Hippocampal formation (tissue), 2 donors: Measurements from ENCODE around the gene CSNK1E.
"Not testable (repeated sequence)": the region's sequence is repeated elsewhere in the genome, so short reads cannot be mapped to it uniquely, and the experiment has no call there.

ENCODE experiments used
- DNase-seq, 2 donors: peaks; one replicate each; lab custom pipeline; 2025; lab: John Stamatoyannopoulos, UW

The CSNK1E gene

GRCh38 chr22:38317122-38317994 lies at the start of gene CSNK1E:
TSS of gene CSNK1E (minus strand) at chr22:38317433. CDS start at chr22:38314157, 3,276 bp downstream.
- DNase-seq, result peak; percentile 75 to 79

GRCh38 chr22:38365829-38366228 lies 48.6 kb upstream of the CSNK1E start:
- not testable (repeated sequence) for DNase-seq

GRCh38 chr22:38365174-38365573 lies 47.9 kb upstream of the CSNK1E start:
- not testable (repeated sequence) for DNase-seq

GRCh38 chr22:38360560-38360959 lies 43.3 kb upstream of the CSNK1E start:
- DNase-seq, result not testable (repeated sequence)

- not testable (repeated sequence) for DNase-seq
Observed at GRCh38 chr22:38359817-38360216, 42.6 kb upstream of the CSNK1E start.

GRCh38 chr22:38357971-38358370 lies 40.7 kb upstream of the CSNK1E start:
- not testable (repeated sequence) for DNase-seq

GRCh38 chr22:38355275-38355674 lies 38.0 kb upstream of the CSNK1E start:
- DNase-seq, result no peak

- no peak for DNase-seq
Observed at GRCh38 chr22:38353701-38354100, 36.5 kb upstream of the CSNK1E start.

GRCh38 chr22:38353142-38353629 lies 36.0 kb upstream of the CSNK1E start:
- DNase-seq, result peak in 1 of 2 donors; percentile 39

- DNase-seq, result no peak
Observed at GRCh38 chr22:38352436-38352835, 35.2 kb upstream of the CSNK1E start.

- no peak for DNase-seq
Observed at GRCh38 chr22:38350444-38351359, 33.5 kb upstream of the CSNK1E start.

- no peak for DNase-seq
Observed at GRCh38 chr22:38348751-38349496, 31.7 kb upstream of the CSNK1E start.

GRCh38 chr22:38347944-38348750 lies 30.9 kb upstream of the CSNK1E start:
- DNase-seq, result no peak

- DNase-seq, result no peak
Observed at GRCh38 chr22:38347181-38347943, 30.1 kb upstream of the CSNK1E start.

GRCh38 chr22:38346506-38346905 lies 29.3 kb upstream of the CSNK1E start:
- no peak for DNase-seq

GRCh38 chr22:38345782-38346181 lies 28.5 kb upstream of the CSNK1E start:
- DNase-seq, result no peak

- not testable (repeated sequence) for DNase-seq
Observed at GRCh38 chr22:38339893-38340292, 22.7 kb upstream of the CSNK1E start.

- DNase-seq, result no peak
Observed at GRCh38 chr22:38338772-38339379, 21.6 kb upstream of the CSNK1E start.

GRCh38 chr22:38336699-38337098 lies 19.5 kb upstream of the CSNK1E start:
- no peak for DNase-seq

GRCh38 chr22:38335077-38335476 lies 17.8 kb upstream of the CSNK1E start:
- no peak for DNase-seq
